GM12875 (cell line): Measurements from ENCODE around the gene STK24.

ENCODE experiments used
- H3K4me3 ChIP-seq: one replicate; pipeline ENCODE4 v1.5.1; 2011; ENCODE audit warnings: low read depth, low read length, control low read depth
- CTCF ChIP-seq: IDR thresholded peaks from 2 replicates; pipeline ENCODE4 v1.5.1; 2011; ENCODE audit warnings: low read depth, mild to moderate bottlenecking, control low read depth, inconsistent platforms, low read length, moderate library complexity, borderline replicate concordance; ENCODE audit not compliant: insufficient read depth

Gene STK24

GRCh38 chr13:98462241-98462882 is 114.5 kb downstream of the STK24 start:
- H3K4me3 ChIP-seq: no peak overlapping the region
- TF ChIP-seq CTCF: no peak

GRCh38 chr13:98461486-98462240 is 115.2 kb downstream of the STK24 start:
- H3K4me3 ChIP-seq: no peak overlapping the region
- no peak for TF ChIP-seq CTCF

GRCh38 chr13:98460516-98460915 is 116.4 kb downstream of the STK24 start:
- TF ChIP-seq CTCF: no peak
- no peak overlapping the region for H3K4me3 ChIP-seq

- no peak for TF ChIP-seq CTCF
- H3K4me3 ChIP-seq: no peak overlapping the region
Measured at GRCh38 chr13:98459721-98460370, 117.1 kb downstream of the STK24 start.

GRCh38 chr13:98459171-98459681 is 117.7 kb downstream of the STK24 start:
- TF ChIP-seq CTCF: no peak
- no peak overlapping the region for H3K4me3 ChIP-seq

GRCh38 chr13:98458431-98458830 is 118.5 kb downstream of the STK24 start:
- H3K4me3 ChIP-seq: no peak overlapping the region
- TF ChIP-seq CTCF: no peak
